K562 (cell line): ENCODE results near the gene LRP1B. TPM values are rescaled to one million over a fixed set of nuclear protein-coding genes. Genes with fewer than 3 reads are reported as not detected.

Experiments
- ATAC-seq: fragments of 200-7000 bp; cut with Tn5 transposase; 3 replicates; pipeline ENCODE4 v1.9.1; 2020; ENCODE audit warnings: moderate library complexity
- BruUV-seq: library from RNA; stranded (reverse); fragments of 400-500 nt; replicated peaks from 2 replicates; lab custom pipeline; 2021; lab: Mats Ljungman, UMichigan
- CTCF ChIA-PET: fragments of 300-600 bp; formaldehyde crosslinking; extraction: SDS; loops from one replicate; lab custom pipeline; 2021; ENCODE audit warnings: low intra/inter-chr PET ratio; lab: Yijun Ruan, JAX
- POLR2A ChIA-PET: fragments of 300-600, 350-650 bp; sonication (Branson Sonifier 250); formaldehyde crosslinking; extraction: SDS; loops from one replicate; lab custom pipeline; 2021; ENCODE audit warnings: antibody characterized with exemption, inconsistent platforms; lab: Yijun Ruan, JAX
- DNase-seq, 4 experiments: peaks; one replicate each; pipeline versions ENCODE4 v3.0.0 to v3.0.0-alpha.2; 2011 to 2018; ENCODE audit warnings: low spot score in 3 of 4, mixed read lengths in 3 of 4; ENCODE audit errors: extremely low read depth in 1 of 4
- FAIRE-seq: peaks from 2 replicates; lab custom pipeline; 2011; peaks lifted over from hg19 to GRCh38; lab: Jason Lieb, UNC
- H2AFZ ChIP-seq: 2 replicates; pipeline ENCODE4 v1.6.0; 2011; ENCODE audit warnings: low read depth, low read length, control low read depth, inconsistent platforms
- H3K27ac ChIP-seq: fragments of 200-600 bp; 3 replicates; pipeline ENCODE4 v1.8.0; 2011; ENCODE audit warnings: low read depth, mild to moderate bottlenecking, control low read depth, inconsistent platforms, low read length, moderate library complexity, mixed read lengths; ENCODE audit errors: extremely low read depth
- H3K27me3 ChIP-seq, 2 experiments: fragments of 300-600 bp in 1 of 2; 2 replicates in 1 of 2; 3 replicates in 1 of 2; pipeline versions ENCODE4 v1.6.0 to v1.8.0; 2011; ENCODE audit warnings: inconsistent platforms in 2 of 2, low read length in 2 of 2, mild to moderate bottlenecking in 1 of 2, mixed read lengths in 1 of 2, moderate library complexity in 1 of 2; ENCODE audit not compliant: control insufficient read depth in 2 of 2, insufficient read depth in 2 of 2
- H3K36me3 ChIP-seq: fragments of 300-600 bp; 3 replicates; pipeline ENCODE4 v1.8.0; 2011; ENCODE audit warnings: mild to moderate bottlenecking, low read length, inconsistent platforms; ENCODE audit not compliant: control insufficient read depth, insufficient read depth
- H3K4me1 ChIP-seq, 2 experiments: fragments of 200-600 bp in 1 of 2; replicated peaks in 1 of 2; 2 replicates in 1 of 2; 3 replicates in 1 of 2; pipeline versions ENCODE4 v1.5.1 to v1.8.0; 2011; ENCODE audit warnings: inconsistent platforms in 2 of 2, low read length in 2 of 2, mild to moderate bottlenecking in 1 of 2, mixed read lengths in 1 of 2, moderate library complexity in 1 of 2; ENCODE audit not compliant: control insufficient read depth in 2 of 2, insufficient read depth in 2 of 2
- H3K4me2 ChIP-seq: 2 replicates; pipeline ENCODE4 v1.6.1; 2011; ENCODE audit warnings: low read length, control low read depth, inconsistent platforms, mixed read lengths; ENCODE audit not compliant: insufficient read depth
- H3K4me3 ChIP-seq: fragments of 200-600 bp; sonication (generic), shearing (Covaris generic); 2 replicates; pipeline ENCODE4 v1.5.1; 2016; ENCODE audit warnings: control low read depth, inconsistent platforms
- H3K79me2 ChIP-seq: fragments of 200-600 bp; 3 replicates; pipeline ENCODE4 v1.8.0; 2011; ENCODE audit warnings: low read length, inconsistent platforms; ENCODE audit not compliant: control insufficient read depth, insufficient read depth
- H3K9ac ChIP-seq, 2 experiments: 2 replicates each; pipeline versions ENCODE4 v1.6.0 to v1.6.1; 2011; ENCODE audit warnings: low read depth in 2 of 2, low read length in 2 of 2, control low read depth in 1 of 2, inconsistent platforms in 1 of 2, mild to moderate bottlenecking in 1 of 2, mixed read lengths in 1 of 2; ENCODE audit not compliant: insufficient read depth in 1 of 2
- H3K9me1 ChIP-seq: one replicate; pipeline ENCODE4 v1.6.0; 2011; ENCODE audit warnings: inconsistent platforms, mild to moderate bottlenecking, low read length, moderate library complexity; ENCODE audit not compliant: control insufficient read depth, insufficient read depth
- H3K9me3 ChIP-seq: replicated peaks from 2 replicates; pipeline ENCODE4 v1.5.1; 2011; ENCODE audit warnings: low read depth, low read length, inconsistent platforms; ENCODE audit not compliant: control insufficient read depth, insufficient read depth
- H4K20me1 ChIP-seq: replicated peaks from 2 replicates; pipeline ENCODE4 v1.6.1; 2011; ENCODE audit warnings: low read length, inconsistent platforms, mixed read lengths; ENCODE audit not compliant: control insufficient read depth, insufficient read depth
- CHD7 ChIP-seq: fragments of 200-600 bp; sonication (generic); IDR thresholded peaks from one replicate; pipeline ENCODE4 v1.6.1; 2012; ENCODE audit warnings: mild to moderate bottlenecking, low read depth, low read length, inconsistent platforms
- MNT ChIP-seq, 2 experiments: fragments of 450-650 bp; conservative IDR thresholded peaks; 2 replicates each; pipeline ENCODE4 v1.6.1; 2017; ENCODE audit warnings: mild to moderate bottlenecking in 2 of 2, moderate library complexity in 2 of 2
- NR0B1 ChIP-seq: fragments of 450-650 bp; IDR thresholded peaks from one replicate; pipeline ENCODE4 v1.6.1; 2018; ENCODE audit warnings: mild to moderate bottlenecking, moderate library complexity; ENCODE audit not compliant: partially characterized antibody
- NR2F6 ChIP-seq: fragments of 450-650 bp; formaldehyde crosslinking; IDR thresholded peaks from 2 replicates; pipeline ENCODE4 v1.4.0; 2020; ENCODE audit warnings: mild to moderate bottlenecking
- SNRNP70 ChIP-seq: fragments of 200-400 bp; formaldehyde crosslinking; optimal IDR thresholded peaks from 2 replicates; pipeline ENCODE3; 2017; ENCODE audit warnings: low read depth, low read length
- XRCC5 ChIP-seq: fragments of 200-400 bp; formaldehyde crosslinking; IDR thresholded peaks from 2 replicates; pipeline ENCODE4 v1.6.1; 2017; ENCODE audit warnings: low read depth, mild to moderate bottlenecking, low read length
- WGBS: fragments of 100-300 bp; shearing (Covaris generic); methylation state at CpG from one replicate; pipeline ENCODE4 v1.1.6; 2016; ENCODE audit warnings: low coverage, mixed read lengths; ENCODE audit not compliant: insufficient coverage; ENCODE audit errors: missing lambda C conversion rate; 5-methylcytosine and 5-hydroxymethylcytosine counted together
- in situ Hi-C: fragments of 300-500 bp; cut with MboI; formaldehyde crosslinking; loops from 4 replicates; pipeline ENCODE4 v1.15.0; 2018; ENCODE audit warnings: inconsistent platforms, mixed read lengths
- intact Hi-C: fragments of 100-400 bp; cut with micrococcal nuclease; formaldehyde crosslinking; loops from 2 replicates; pipeline ENCODE4 v1.14.2; 2022
- polyA plus RNA-seq, 8 experiments: library from polyadenylated mRNA; depleted of rRNA in 4 of 8; stranded (reverse) in 5 of 8; unstranded in 3 of 8; fragments of >200 nt; fragmentation: Nextera tagmentation in 2 of 8; fragmentation: Illumina TruSeq in 1 of 8; extraction: Ambion mirVana in 2 of 8; extraction: Trizol in 1 of 8; gene quantifications; 2 replicates each; pipeline versions ENCODE4 v1.2.1 to v1.2.3, GENCODE V29; 2011 to 2014; ENCODE audit warnings: inconsistent platforms in 1 of 8, missing spikeins in 1 of 8
- total RNA-seq, 7 experiments: library from RNA; depleted of rRNA in 6 of 7; stranded (reverse); fragments of >200 nt in 6 of 7; fragmentation: Illumina TruSeq in 2 of 7; extraction: Trizol in 2 of 7; gene quantifications; 2 replicates each; pipeline versions ENCODE4 v1.2.1 to v1.2.3, GENCODE V29; 2011 to 2021; ENCODE audit warnings: low replicate concordance in 1 of 7

Gene LRP1B
- total and polyA plus RNA-seq, 9 of the 15 experiments (the other 6 are each of a cell fraction or from before 2014, with no cell fraction given), result not detected

- ATAC-seq, result no peak
- TF ChIP-seq SNRNP70 (no peak), CHD7 (no peak), MNT (conservative IDR thresholded peaks at IDR 0.05) (no peak), NR0B1 (no peak), XRCC5 (no peak), NR2F6 (no peak)
These were observed 45.1 kb upstream of the LRP1B start for GRCh38 chr2:142175813-142176338.

More at GRCh38 chr2:142175813-142176338, 45.1 kb upstream of the LRP1B start:
- no peak overlapping the region for H2AFZ ChIP-seq
- no peaks in the 10 kb centered on the region for H3K9me1 ChIP-seq
- H3K4me1 ChIP-seq, result no peaks in the 10 kb centered on the region
- H3K4me2 ChIP-seq, result no peak overlapping the region
- H4K20me1 ChIP-seq, result no peaks in the 10 kb centered on the region
- ChIA-PET POLR2A (no interaction called here), CTCF (no interaction called here)
- intact Hi-C loops, result no loop called here
- H3K36me3 ChIP-seq, result no peaks in the 10 kb centered on the region
- no peak overlapping the region for H3K9ac ChIP-seq
- H3K27ac ChIP-seq, result no peak overlapping the region
- FAIRE-seq (no peak), DNase-seq (no peak)
- no peak overlapping the region for H3K4me3 ChIP-seq
- H3K79me2 ChIP-seq, result no peaks in the 10 kb centered on the region
- BruUV-seq, result no TSS peak
- no peaks in the 10 kb centered on the region for H3K9me3 ChIP-seq
- no peaks in the 10 kb centered on the region for H3K27me3 ChIP-seq
- WGBS, result 0% methylated on average over 1 of the region's 1 CpG
- in situ Hi-C loops, result no loop called here
